ENCODE measurements around the gene SPESP1. TPM values are rescaled to one million over a fixed set of nuclear protein-coding genes. Genes with fewer than 3 reads are reported as not detected.

The SPESP1 gene
- polyA plus RNA-seq, 1 donor from 2014 or later = not detected

- Histone ChIP-seq H2AFZ (ENCODE audit: low read depth, low read length) (no peak overlapping the region), H3K4me2 (ENCODE audit: low read length) (no peak overlapping the region), H4K20me1 (ENCODE audit: insufficient read depth) (no peaks in the 10 kb centered on the region), H3K9me3 (ENCODE audit: low read length) (no peaks in the 10 kb centered on the region), H3K79me2 (replicated peaks; ENCODE audit: insufficient read depth, low read length) (no peaks in the 10 kb centered on the region), H3K27me3 (ENCODE audit: insufficient read depth, low read depth, low read length) (no peaks in the 10 kb centered on the region), H3K4me3 (ENCODE audit: low read length) (no peak overlapping the region), H3K9me2 (ENCODE audit: insufficient read depth, low read length) (no peaks in the 10 kb centered on the region), H3K36me3 (ENCODE audit: insufficient read depth, low read length) (no peaks in the 10 kb centered on the region), H3K27ac (ENCODE audit: low read length) (no peak overlapping the region), H3K9ac (ENCODE audit: low read length) (no peak overlapping the region), H3F3A (ENCODE audit: insufficient read depth, low read length, poor library complexity, severe bottlenecking) (no peaks in the 10 kb centered on the region)
- no peak for TF ChIP-seq REST (IDR thresholded peaks at IDR 0.05; ENCODE audit: borderline replicate concordance)
Observed at GRCh38 chr15:68994981-68995761, 64.8 kb downstream of the SPESP1 start.

Other genes with a start within 250 kb of the SPESP1 start
- gene ANP32A, start 109.6 kb upstream of the SPESP1 start, polyA plus RNA-seq = 181 and 190 TPM in 2 replicates
- gene NOX5, start 84.2 kb downstream of the SPESP1 start, polyA plus RNA-seq = not detected in 2 replicates
- 26.4 and 31.5 TPM in 2 replicates for gene GLCE, start 230.1 kb downstream of the SPESP1 start, polyA plus RNA-seq

All from neural cell (in vitro differentiated cells).